Epithelial cell of proximal tubule (primary cell): ENCODE measurements around the gene GRB10. TPM values are rescaled to one million over a fixed set of nuclear protein-coding genes. Genes with fewer than 3 reads are reported as not detected.

Experiments used
- DNase-seq: peaks from one replicate; pipeline ENCODE4 v3.0.0-alpha.2; 2011; ENCODE audit warnings: low read depth
- H3K4me3 ChIP-seq: 2 replicates; pipeline ENCODE4 v1.5.1; 2011; ENCODE audit warnings: low read depth, mild to moderate bottlenecking, low read length
- total RNA-seq: library from RNA; depleted of rRNA; stranded (reverse); fragments of >200 nt; gene quantifications from 2 replicates; pipeline ENCODE4 v1.2.3, GENCODE V29; 2015
- TF ChIP-seq, protein P1 (sequence below): conservative IDR thresholded peaks from 2 replicates; pipeline ENCODE4 v1.5.1; 2012; ENCODE audit warnings: low read depth, mild to moderate bottlenecking, low read length

Gene GRB10
- total RNA-seq, 1 donor from 2014 or later, result 33.4 TPM

DNA sequence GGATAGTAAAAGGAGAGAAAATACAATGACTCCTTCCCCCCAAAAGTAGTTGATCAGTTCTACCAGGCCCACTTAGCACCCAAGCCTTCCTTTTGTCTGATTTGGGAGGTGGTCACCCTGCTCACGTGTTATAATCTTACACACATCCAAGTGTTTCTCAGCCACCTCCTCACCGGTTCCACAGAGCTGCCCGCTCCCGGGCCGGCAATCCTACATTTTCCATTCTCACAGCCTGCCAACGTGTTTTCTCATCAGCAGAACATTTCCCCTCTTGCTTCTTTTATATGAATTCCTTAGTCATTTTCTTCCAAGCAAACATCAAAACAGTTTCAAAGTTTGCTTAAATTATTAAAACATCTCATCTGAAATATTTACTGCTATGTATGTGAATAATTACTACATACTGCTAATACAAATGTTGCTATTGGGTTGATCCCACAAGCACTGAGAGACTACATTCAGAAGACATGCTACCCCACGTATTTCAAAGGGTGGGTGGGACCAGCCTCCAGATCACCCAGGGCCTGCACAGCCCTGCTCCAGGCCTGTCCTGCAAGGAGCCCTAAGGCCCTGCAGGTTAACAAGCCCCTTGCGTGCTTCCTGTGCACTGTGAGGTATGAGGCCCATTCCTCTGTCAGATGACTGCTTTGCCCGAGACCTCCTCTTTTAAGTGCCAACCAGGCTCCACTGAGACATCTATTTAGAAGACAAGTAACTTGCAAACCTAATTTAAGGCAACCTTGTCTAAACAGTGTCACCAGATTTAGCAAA, 75.3 kb downstream of the GRB10 start:
- no peak overlapping the region for H3K4me3 ChIP-seq
- DNase-seq, result no peak
- TF ChIP-seq, protein P1, sequence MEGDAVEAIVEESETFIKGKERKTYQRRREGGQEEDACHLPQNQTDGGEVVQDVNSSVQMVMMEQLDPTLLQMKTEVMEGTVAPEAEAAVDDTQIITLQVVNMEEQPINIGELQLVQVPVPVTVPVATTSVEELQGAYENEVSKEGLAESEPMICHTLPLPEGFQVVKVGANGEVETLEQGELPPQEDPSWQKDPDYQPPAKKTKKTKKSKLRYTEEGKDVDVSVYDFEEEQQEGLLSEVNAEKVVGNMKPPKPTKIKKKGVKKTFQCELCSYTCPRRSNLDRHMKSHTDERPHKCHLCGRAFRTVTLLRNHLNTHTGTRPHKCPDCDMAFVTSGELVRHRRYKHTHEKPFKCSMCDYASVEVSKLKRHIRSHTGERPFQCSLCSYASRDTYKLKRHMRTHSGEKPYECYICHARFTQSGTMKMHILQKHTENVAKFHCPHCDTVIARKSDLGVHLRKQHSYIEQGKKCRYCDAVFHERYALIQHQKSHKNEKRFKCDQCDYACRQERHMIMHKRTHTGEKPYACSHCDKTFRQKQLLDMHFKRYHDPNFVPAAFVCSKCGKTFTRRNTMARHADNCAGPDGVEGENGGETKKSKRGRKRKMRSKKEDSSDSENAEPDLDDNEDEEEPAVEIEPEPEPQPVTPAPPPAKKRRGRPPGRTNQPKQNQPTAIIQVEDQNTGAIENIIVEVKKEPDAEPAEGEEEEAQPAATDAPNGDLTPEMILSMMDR, result no peak

DNA sequence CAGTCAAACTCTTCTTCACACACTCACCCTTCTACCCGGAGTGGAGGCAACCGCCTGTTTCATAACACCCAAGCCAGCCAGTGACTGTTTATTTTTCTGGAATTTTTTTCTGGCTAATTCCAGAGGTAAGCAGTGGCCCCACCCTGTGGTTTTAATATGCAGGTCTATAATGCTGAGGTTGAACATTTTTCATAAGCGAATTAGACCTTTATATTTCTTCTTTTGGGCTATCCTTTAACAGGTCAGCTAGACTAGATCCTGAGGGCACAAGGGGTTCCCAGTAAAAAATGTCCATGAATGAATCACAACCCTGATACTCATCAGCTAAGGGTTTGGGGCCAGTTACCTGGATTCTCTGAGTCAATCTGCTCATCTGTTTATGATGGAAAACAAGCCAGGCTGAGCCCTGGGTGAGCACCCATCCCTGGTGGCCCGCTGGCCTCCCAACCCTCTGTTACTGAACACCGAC, 76.2 kb downstream of the GRB10 start:
- TF ChIP-seq, protein P1, result no peak
- DNase-seq, result no peak
- no peak overlapping the region for H3K4me3 ChIP-seq

DNA sequence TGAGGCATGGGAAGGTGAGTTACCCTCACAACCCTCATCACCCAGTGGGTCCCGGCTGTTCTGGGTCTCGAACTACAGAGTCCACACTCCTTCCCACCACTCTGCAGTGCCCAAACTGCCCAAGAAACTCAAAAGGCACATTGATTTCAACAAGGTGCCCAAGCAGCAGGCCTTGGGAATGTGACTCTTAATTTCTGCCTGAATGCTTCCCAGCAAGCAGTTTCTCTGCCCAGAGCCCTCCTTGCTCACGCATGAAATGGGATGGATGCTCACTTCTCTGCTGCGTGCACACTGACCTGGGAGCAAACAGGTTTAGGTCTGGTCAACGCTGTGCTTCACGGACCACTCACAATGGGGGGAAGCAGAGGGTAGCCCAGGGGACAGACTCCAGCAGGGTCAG, 77.9 kb downstream of the GRB10 start:
- DNase-seq, result no peak
- TF ChIP-seq, protein P1, result no peak
- H3K4me3 ChIP-seq, result no peak overlapping the region

DNA sequence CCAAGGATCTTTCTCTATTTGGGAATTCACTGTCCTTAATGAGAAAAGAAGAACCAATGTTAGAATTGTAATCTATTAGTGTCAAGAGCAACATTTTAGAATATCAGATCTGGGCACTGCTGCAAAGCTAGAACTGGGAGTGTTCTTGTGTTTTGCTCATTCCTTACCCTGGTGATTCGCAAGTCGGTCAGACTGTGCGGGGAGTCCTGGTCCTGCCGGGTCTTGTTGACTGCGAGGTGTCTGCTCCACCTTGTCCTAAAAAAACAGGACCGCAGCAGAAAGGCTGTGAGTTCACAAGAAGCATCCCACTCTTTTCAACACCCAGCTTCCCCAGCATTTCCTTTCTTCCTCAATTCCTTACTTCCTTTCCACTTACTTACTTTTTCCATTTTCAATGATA, 79.0 kb downstream of the GRB10 start:
- no peak for DNase-seq

DNA sequence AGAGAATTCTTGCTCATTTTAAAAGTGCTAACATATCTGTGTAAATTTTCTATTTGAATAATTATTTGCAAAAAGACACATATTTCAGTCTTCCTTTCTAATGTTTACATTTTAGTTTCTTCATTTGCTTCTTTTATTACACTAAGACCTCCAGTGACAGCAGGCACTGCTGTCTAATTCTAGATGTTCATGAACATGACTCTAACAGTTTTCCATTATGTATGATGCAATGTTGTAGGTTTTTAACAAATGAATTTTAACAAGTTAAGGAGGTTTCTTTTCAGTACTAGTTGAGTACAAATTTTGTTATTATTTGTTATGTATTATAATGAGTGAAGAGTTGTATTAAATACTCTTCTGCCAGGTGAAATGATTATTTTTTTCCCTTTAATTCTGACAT, 83.6 kb downstream of the GRB10 start:
- TF ChIP-seq, protein P1, result no peak
- no peak overlapping the region for H3K4me3 ChIP-seq
- DNase-seq, result no peak

More for the DNA sequence above, 79.0 kb downstream of the GRB10 start:
- no peak overlapping the region for H3K4me3 ChIP-seq
- TF ChIP-seq, protein P1, result no peak

DNA sequence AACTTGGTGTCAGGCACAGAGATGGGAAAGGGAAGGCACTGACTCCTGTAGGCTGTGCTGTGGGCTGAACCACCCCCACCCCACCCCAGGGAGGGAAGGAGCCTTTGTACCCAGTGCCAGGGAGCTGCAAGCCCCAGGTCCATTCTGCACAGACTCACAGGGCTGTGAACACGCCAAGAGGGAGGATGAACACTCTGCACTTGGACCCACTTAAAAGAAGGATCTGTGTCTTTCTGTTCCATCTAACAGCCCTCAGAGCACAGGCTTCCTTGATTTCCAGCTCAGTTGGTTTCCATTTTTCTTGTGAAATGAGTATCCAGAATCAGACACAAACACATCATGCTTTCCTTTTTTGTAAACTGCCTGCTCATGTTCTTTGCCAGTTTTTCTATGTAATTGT, 84.9 kb downstream of the GRB10 start:
- DNase-seq, result no peak
- TF ChIP-seq, protein P1, result no peak
- no peak overlapping the region for H3K4me3 ChIP-seq

DNA sequence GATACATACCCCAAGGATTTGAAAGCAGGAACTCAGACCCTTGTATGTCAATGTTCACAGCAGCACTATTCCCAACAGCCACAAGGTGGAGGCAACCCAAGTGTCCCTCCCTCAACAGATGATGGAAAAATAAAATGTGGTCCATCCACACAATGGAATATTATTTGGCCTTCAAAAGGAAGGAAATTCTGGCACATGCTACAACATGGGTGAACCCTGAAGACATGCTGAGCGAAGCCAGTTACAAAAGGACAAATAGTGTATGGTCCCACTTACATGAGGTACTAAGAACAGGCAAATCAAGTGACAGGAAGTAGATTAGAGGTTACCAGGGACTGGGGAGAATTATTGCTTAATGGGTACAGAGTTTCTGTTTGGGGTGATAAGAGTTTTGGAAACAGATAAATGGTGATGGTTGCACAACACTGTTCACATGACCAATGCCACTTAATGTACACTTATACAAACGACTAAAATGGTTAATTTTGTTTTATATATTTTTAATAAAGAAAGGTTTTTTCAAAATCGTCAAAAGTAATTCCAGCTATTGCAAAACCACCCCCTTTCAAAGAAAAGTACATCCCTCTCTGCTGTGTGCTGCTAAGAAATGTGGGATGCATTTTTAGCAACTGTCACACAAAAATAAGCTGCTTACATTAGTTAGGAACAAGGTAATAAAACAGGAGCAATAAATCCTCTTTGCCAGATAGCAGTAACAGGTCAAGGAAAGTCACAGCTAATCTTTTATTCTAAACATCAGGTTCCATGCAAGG, 85.7 kb downstream of the GRB10 start:
- TF ChIP-seq, protein P1, result peak; percentile 74
- no peak for DNase-seq
- H3K4me3 ChIP-seq, result no peak overlapping the region
